WERI-Rb-1 (cell line): ENCODE results near the gene KRT35.
A peak's percentile ranks its signal among the peaks of the same experiment; 100 is the strongest.

ENCODE experiments used
- DNase-seq: peaks from one replicate; pipeline ENCODE4 v3.0.0-alpha.2; 2020
- H3K27ac ChIP-seq: fragments of 250-450 bp; sonication (Bioruptor Pico); 2 replicates; pipeline ENCODE4 v1.5.1; 2020; ENCODE audit warnings: mild to moderate bottlenecking, moderate library complexity
- H3K27me3 ChIP-seq: fragments of 250-450 bp; sonication (Bioruptor Pico); 2 replicates; pipeline ENCODE4 v1.5.1; 2021; ENCODE audit warnings: mild to moderate bottlenecking, low read depth, moderate library complexity; ENCODE audit not compliant: insufficient read depth, severe bottlenecking
- H3K36me3 ChIP-seq: fragments of 250-450 bp; sonication (Bioruptor Pico); 2 replicates; pipeline ENCODE4 v1.5.1; 2020; ENCODE audit warnings: mild to moderate bottlenecking, moderate library complexity
- H3K4me3 ChIP-seq: 2 replicates; pipeline ENCODE4 v1.5.1; 2011; ENCODE audit warnings: low read depth, mild to moderate bottlenecking, control low read depth, low read length
- H3K9me3 ChIP-seq: fragments of 250-450 bp; sonication (Bioruptor Pico); 2 replicates; pipeline ENCODE4 v1.5.1; 2021; ENCODE audit warnings: mild to moderate bottlenecking, moderate library complexity; ENCODE audit not compliant: severe bottlenecking
- CTCF ChIP-seq: IDR thresholded peaks from 2 replicates; pipeline ENCODE4 v1.5.1; 2011; ENCODE audit warnings: low read depth, mild to moderate bottlenecking, control low read depth, inconsistent platforms, low read length

The KRT35 gene

GRCh38 chr17:41503202-41503601 is 22.3 kb upstream of the KRT35 start:
- Histone ChIP-seq H3K9me3 (peaks cover 1% of the 10 kb centered on the region), H3K27me3 (no peaks in the 10 kb centered on the region), H3K36me3 (no peaks in the 10 kb centered on the region), H3K27ac (no peak overlapping the region), H3K4me3 (no peak overlapping the region)
- no peak for TF ChIP-seq CTCF
- no peak for DNase-seq

- Histone ChIP-seq H3K27me3 (no peaks in the 10 kb centered on the region), H3K4me3 (no peak overlapping the region), H3K36me3 (no peaks in the 10 kb centered on the region), H3K27ac (no peak overlapping the region), H3K9me3 (peaks cover 2% of the 10 kb centered on the region)
- no peak for DNase-seq
- no peak for TF ChIP-seq CTCF
Measured at GRCh38 chr17:41500131-41500911, 19.4 kb upstream of the KRT35 start.

GRCh38 chr17:41499714-41500113 is 18.8 kb upstream of the KRT35 start:
- Histone ChIP-seq H3K4me3 (no peak overlapping the region), H3K9me3 (peaks cover 2% of the 10 kb centered on the region), H3K27ac (no peak overlapping the region), H3K27me3 (no peaks in the 10 kb centered on the region), H3K36me3 (no peaks in the 10 kb centered on the region)
- no peak for TF ChIP-seq CTCF
- no peak for DNase-seq

GRCh38 chr17:41498276-41498675 is 17.3 kb upstream of the KRT35 start:
- H3K9me3 ChIP-seq: peaks cover 2% of the 10 kb centered on the region
- H3K36me3 ChIP-seq: no peaks in the 10 kb centered on the region
- no peak for DNase-seq
- H3K4me3 ChIP-seq: no peak overlapping the region
- H3K27ac ChIP-seq: no peak overlapping the region
- no peaks in the 10 kb centered on the region for H3K27me3 ChIP-seq
- TF ChIP-seq CTCF: no peak

- H3K27ac ChIP-seq: no peak overlapping the region
- H3K4me3 ChIP-seq: no peak overlapping the region
- TF ChIP-seq CTCF: peak; percentile 93
- peaks cover 2% of the 10 kb centered on the region for H3K9me3 ChIP-seq
- peak; percentile 79 for DNase-seq
- no peaks in the 10 kb centered on the region for H3K36me3 ChIP-seq
- peaks cover 8% of the 10 kb centered on the region for H3K27me3 ChIP-seq
Measured at GRCh38 chr17:41496803-41497484, 16.0 kb upstream of the KRT35 start.
